Right lobe of liver (tissue), 6 donors: ENCODE data around the gene ROBO2. TPM values are rescaled to one million over a fixed set of nuclear protein-coding genes. Genes with fewer than 3 reads are reported as not detected.

Experiments
- ATAC-seq, 4 donors: fragments of 200-7000 bp; cut with Tn5 transposase; one replicate each; pipeline ENCODE4 v1.9.1; 2020; ENCODE audit warnings: mild to moderate bottlenecking in 4 of 4, moderate library complexity in 4 of 4
- DNase-seq, 3 donors: peaks; one replicate each; pipeline ENCODE4 v3.0.0-alpha.2; 2020
- H3K27ac ChIP-seq, 3 donors: fragments of 200-600 bp; one replicate each; pipeline ENCODE4 v1.8.0; 2022
- H3K27me3 ChIP-seq, 2 donors: fragments of 200-600 bp; one replicate each; pipeline ENCODE4 v1.8.0; 2022
- H3K36me3 ChIP-seq, 4 donors: fragments of 200-600 bp; sonication (generic) in 1 of 4; one replicate each; pipeline versions ENCODE4 v1.5.1 to v1.8.0; 2017 to 2022; ENCODE audit warnings: control low read depth in 1 of 4
- H3K4me1 ChIP-seq, 4 donors: fragments of 200-600 bp; sonication (generic) in 1 of 4; one replicate each; pipeline versions ENCODE4 v1.5.1 to v1.8.0; 2017 to 2022; ENCODE audit warnings: control low read depth in 1 of 4
- H3K4me3 ChIP-seq, 3 donors: fragments of 200-600 bp; one replicate each; pipeline ENCODE4 v1.8.0; 2022
- H3K9me3 ChIP-seq, 4 donors: fragments of 200-600 bp; sonication (generic) in 1 of 4; one replicate each; pipeline versions ENCODE4 v1.5.1 to v1.8.0; 2017 to 2022; ENCODE audit warnings: control low read depth in 1 of 4
- CTCF ChIP-seq, 4 donors: fragments of 200-600 bp in 3 of 4; fragments of 450-650 bp in 1 of 4; IDR thresholded peaks; one replicate each; pipeline versions ENCODE4 v1.5.1 to v1.8.0; 2016 to 2022; ENCODE audit warnings: antibody characterized with exemption in 4 of 4, mild to moderate bottlenecking in 2 of 4
- POLR2A ChIP-seq: fragments of 450-650 bp; IDR thresholded peaks from one replicate; pipeline ENCODE4 v1.6.1; 2017; ENCODE audit warnings: antibody characterized with exemption, mild to moderate bottlenecking
- WGBS: methylation state at CpG from one replicate; pipeline ENCODE4 v1.1.6; 2018; ENCODE audit warnings: low coverage, low lambda C conversion rate; ENCODE audit not compliant: insufficient coverage; ENCODE audit errors: missing lambda C conversion rate; 5-methylcytosine and 5-hydroxymethylcytosine counted together
- intact Hi-C, 2 donors: fragments of 100-400 bp; cut with DNase I; formaldehyde crosslinking; loops; one replicate each; pipeline versions ENCODE4 v1.11.2 to v1.14.1; 2022
- total RNA-seq, 6 experiments: library from RNA; depleted of rRNA in 2 of 6; stranded (reverse); fragments of >200 nt in 2 of 6; fragmentation: NEBNext Ultra II Directional in 3 of 6; extraction: Animal tissue kit (Norgen Biotek cat#: 25700) in 3 of 6; gene quantifications; one replicate each; pipeline versions ENCODE4 v1.1.0 to v1.2.4, GENCODE V29; 2016 to 2023
- donor health status: DM: no; HTN: yes; CAD: no.
- donor health status: DM: no; HTN: no; CAD: no.
- donor health status: DM: no; HTN: no; CAD: no.
- donor health status: DM: no; HTN: yes; CAD: no.
- donor health status: DM: no; HTN: yes; CAD: no.

Gene ROBO2
- total RNA-seq, 6 experiments from 2014 or later: 0.07 to 1.7 (median 0.67) TPM

GRCh38 chr3:77236118-77236517 lies 196.2 kb downstream of the ROBO2 start:
- H3K4me1 ChIP-seq: no peaks in the 10 kb centered on the region

GRCh38 chr3:77240072-77240650 lies 200.3 kb downstream of the ROBO2 start:
- Histone ChIP-seq H3K4me1 (no peaks in the 10 kb centered on the region), H3K36me3 (no peaks in the 10 kb centered on the region), H3K27me3 (no peaks in the 10 kb centered on the region), H3K9me3 (no peaks in the 10 kb centered on the region), H3K27ac (no peak overlapping the region), H3K4me3 (no peak overlapping the region)
- intact Hi-C loops: no loop called here
- WGBS: 64% methylated on average over 9 of the region's 40 CpGs
- TF ChIP-seq POLR2A: no peak
- no peak for TF ChIP-seq CTCF (IDR thresholded peaks at IDR 0.05)
- ATAC-seq: peak in 1 of 4 donors; percentile 36
- no peak for DNase-seq

More at GRCh38 chr3:77236118-77236517, 196.2 kb downstream of the ROBO2 start:
- no peaks in the 10 kb centered on the region for H3K27me3 ChIP-seq
- 34% methylated on average over 6 of the region's 7 CpGs for WGBS
- H3K9me3 ChIP-seq: no peaks in the 10 kb centered on the region
- DNase-seq (no peak), ATAC-seq (peak in 3 of 4 donors; percentile 71 to 92 (median 72))
- peak overlapping the region in 1 of 3 donors; percentile 15 for H3K27ac ChIP-seq
- H3K4me3 ChIP-seq: no peak overlapping the region
- H3K36me3 ChIP-seq: no peaks in the 10 kb centered on the region
- intact Hi-C loops: no loop called here
- TF ChIP-seq POLR2A (no peak), CTCF (IDR thresholded peaks at IDR 0.05) (no peak)

GRCh38 chr3:77242371-77242770 lies 202.5 kb downstream of the ROBO2 start:
- no peaks in the 10 kb centered on the region for H3K27me3 ChIP-seq
- intact Hi-C loops: no loop called here
- H3K27ac ChIP-seq: no peak overlapping the region
- WGBS: 56% methylated on average over 2 of the region's 2 CpGs
- no peak for ATAC-seq
- no peaks in the 10 kb centered on the region for H3K36me3 ChIP-seq
- no peak overlapping the region for H3K4me3 ChIP-seq
- H3K4me1 ChIP-seq: no peaks in the 10 kb centered on the region
- TF ChIP-seq POLR2A (no peak), CTCF (IDR thresholded peaks at IDR 0.05) (no peak)
- no peak for DNase-seq
- no peaks in the 10 kb centered on the region for H3K9me3 ChIP-seq

GRCh38 chr3:77244981-77245380 lies 205.1 kb downstream of the ROBO2 start:
- no peak overlapping the region for H3K27ac ChIP-seq
- DNase-seq: no peak

More at GRCh38 chr3:77244981-77245380, 205.1 kb downstream of the ROBO2 start:
- H3K27me3 ChIP-seq: no peaks in the 10 kb centered on the region
- H3K4me1 ChIP-seq: no peaks in the 10 kb centered on the region
- H3K9me3 ChIP-seq: no peaks in the 10 kb centered on the region
- TF ChIP-seq POLR2A: no peak
- TF ChIP-seq CTCF (IDR thresholded peaks at IDR 0.05): no peak
- H3K36me3 ChIP-seq: no peaks in the 10 kb centered on the region
- H3K4me3 ChIP-seq: no peak overlapping the region
- no peak for ATAC-seq
- WGBS: 86% methylated on average over 3 of the region's 3 CpGs
- intact Hi-C loops: no loop called here
